HG03521 (cell line): ENCODE measurements around the gene NHP2.
A peak's percentile ranks its signal among the peaks of the same experiment; 100 is the strongest.
"Not testable (repeated sequence)": the region's sequence is repeated elsewhere in the genome, so short reads cannot be mapped to it uniquely, and the experiment has no call there.

Experiments
- ATAC-seq: cut with Tn5 transposase; IDR thresholded peaks from one replicate; pipeline ENCODE4 v1.9.1; 2021; ENCODE audit warnings: mild to moderate bottlenecking, moderate library complexity; ENCODE audit not compliant: unreplicated experiment

The NHP2 gene

DNA sequence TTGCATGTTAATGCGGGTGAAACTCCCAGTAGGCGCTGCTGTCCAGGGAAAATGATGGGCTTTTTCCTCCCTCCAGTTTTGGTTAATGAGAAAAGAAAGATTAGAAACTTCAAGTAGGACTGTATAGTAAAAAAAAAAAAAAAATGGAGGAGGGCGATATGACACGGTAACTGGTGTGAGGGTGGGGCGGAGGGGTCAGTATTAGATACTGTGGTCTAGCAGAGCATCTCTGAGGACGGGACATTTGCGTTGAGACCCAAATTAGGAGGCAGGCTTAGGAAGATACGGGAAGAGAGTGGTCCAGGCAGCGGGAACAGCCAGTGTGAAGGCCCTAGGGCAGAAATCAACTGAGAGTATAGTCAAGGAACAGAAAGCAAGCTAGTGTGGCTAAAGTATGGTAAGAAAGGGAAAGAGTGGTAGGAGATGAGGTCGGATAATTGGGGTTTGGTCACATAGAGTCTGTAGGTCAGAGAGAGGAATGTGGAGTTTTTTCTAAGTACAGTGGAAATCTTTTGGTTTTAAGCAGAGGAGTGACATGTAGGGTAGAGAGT lies 22.2 kb downstream of the NHP2 start:
- ATAC-seq = no peak

DNA sequence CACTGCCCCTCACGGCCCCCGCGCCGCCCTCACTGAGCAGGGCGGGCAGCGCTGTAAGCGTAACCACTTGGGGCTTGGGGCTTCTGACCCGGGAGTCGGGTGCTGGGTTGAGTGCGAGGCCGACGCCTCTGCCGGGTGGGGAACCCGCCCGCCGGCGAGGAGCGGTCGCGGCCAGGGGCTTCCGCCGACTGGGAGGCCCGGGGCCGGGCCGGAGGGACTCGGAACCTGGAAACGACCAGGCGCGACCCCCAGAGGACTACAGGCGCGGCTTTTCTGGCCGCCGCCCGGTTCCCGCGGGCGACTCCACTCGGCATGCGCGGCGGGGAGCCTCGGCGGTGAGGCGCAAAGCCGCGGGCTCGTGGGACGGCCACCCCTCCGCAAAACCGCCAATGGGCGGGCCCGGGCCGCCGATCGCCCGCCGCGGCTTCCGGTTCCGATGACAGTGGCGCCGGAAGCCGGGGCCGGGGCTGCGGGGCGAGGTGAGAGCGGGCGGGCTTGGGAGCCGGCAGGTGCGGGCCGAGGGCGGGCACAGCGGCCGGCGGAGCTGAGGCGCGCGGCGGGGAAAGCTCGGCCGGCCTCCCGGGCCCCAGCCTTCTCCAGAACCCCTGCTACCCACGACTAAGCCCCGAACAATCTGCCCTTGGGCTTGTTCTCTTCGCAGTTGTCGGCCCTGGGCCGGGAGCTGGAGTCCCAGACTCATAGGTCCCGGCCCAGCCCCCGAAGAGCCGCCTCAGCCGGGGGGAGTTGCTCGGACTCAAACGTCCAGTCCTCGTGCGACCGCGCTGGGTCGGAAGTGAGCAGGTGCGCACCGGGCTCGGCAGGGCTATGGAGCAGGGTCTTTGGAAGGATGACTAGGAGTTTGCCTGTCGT lies 22.9 kb downstream of the NHP2 start, which contains the start of gene RMND5B:
TSS of gene RMND5B (plus strand) at position 439 of the 870 bp plus-strand sequence. CDS start 7,106 bp downstream, outside the sequence.
- peak; percentile 80 for ATAC-seq

GRCh38 chr5:178130234-178130575 lies 23.5 kb downstream of the NHP2 start:
- not testable (repeated sequence) for ATAC-seq

- no peak for ATAC-seq
Observed at GRCh38 chr5:178129296-178129695, 24.4 kb downstream of the NHP2 start.

DNA sequence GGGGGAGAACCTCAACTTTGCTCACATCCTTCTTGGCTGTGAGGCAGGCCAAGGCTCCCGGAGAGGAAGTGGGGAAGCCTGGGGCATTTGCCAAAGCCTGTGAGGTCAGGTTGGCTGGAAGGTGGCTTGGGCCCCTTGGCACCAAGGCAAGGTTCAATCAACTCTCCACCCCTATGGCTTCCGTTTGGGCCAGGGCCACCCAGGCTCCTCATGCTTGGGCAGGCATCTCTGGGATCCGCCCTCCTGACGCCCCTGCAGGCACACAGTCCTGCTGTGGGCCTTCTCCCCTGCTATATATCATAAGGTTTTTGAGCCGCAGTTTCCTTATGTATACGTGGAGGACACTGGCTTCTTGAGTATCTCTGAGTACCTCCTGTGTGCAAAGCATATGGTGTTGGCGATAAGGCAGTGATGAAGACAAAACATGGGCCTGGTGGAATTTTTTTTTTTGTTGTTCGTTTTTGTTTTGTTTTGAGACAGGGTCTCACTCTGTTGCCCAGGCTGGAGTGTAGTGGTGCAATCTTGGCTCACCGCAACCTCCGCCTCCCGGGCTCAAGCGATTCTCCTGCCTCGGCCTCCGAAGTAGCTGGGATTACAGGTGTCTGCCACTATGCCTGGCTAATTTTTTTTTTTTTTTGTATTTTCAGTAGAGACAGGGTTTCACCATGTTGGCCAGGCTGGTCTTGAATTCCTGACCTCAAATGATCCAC lies 26.2 kb downstream of the NHP2 start:
- not testable (repeated sequence) for ATAC-seq

DNA sequence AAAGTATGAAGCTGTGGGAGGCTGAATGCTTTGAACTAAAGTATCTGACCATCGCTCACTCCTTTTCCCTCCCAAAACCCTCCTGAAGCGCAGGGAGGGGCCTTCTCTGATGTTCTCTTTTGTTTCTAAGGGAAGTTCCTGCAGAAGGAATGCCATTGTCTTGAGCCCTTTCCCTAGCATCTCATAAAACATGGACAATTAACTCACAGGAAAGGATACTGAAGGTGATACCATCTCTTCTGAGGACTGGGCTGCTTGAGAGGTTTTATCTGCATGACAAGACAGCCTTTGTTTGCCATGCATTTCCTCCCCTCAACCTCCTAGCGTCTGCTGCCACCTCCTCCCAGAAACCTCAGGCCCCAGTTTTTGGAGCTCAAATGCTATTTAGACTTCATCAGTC lies 27.1 kb downstream of the NHP2 start:
- ATAC-seq = no peak

DNA sequence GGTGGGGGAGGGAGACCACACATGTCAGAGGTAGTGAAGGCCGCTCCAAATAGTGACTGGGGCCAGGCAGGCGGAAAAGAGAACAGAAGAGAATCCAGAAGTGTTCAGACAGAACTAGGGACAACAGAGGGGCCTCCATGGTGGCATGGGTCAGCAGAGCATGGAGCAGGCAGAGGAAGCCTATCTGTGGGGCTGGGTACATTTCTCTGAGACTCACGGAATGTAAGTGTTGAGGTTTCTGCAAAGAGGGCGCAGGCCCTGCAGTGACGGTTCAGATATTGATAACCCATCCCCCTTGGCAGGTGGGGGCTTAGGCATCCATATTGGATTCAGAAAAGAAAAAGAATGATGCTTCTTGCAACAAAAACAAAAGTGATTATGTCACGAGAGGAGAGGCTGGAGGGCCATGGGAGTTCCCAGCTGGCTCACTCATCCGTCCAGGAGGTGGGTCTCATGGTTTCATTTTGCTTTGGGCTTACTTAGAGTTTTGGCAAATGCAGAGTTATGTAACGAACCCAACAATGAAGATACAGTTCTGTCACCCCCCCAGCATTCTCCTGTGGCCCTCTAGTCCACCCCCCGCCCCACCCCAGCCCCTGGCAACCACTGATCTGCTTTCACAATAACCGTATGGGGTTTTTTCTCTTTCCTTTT lies 28.3 kb downstream of the NHP2 start:
- ATAC-seq = no peak

DNA sequence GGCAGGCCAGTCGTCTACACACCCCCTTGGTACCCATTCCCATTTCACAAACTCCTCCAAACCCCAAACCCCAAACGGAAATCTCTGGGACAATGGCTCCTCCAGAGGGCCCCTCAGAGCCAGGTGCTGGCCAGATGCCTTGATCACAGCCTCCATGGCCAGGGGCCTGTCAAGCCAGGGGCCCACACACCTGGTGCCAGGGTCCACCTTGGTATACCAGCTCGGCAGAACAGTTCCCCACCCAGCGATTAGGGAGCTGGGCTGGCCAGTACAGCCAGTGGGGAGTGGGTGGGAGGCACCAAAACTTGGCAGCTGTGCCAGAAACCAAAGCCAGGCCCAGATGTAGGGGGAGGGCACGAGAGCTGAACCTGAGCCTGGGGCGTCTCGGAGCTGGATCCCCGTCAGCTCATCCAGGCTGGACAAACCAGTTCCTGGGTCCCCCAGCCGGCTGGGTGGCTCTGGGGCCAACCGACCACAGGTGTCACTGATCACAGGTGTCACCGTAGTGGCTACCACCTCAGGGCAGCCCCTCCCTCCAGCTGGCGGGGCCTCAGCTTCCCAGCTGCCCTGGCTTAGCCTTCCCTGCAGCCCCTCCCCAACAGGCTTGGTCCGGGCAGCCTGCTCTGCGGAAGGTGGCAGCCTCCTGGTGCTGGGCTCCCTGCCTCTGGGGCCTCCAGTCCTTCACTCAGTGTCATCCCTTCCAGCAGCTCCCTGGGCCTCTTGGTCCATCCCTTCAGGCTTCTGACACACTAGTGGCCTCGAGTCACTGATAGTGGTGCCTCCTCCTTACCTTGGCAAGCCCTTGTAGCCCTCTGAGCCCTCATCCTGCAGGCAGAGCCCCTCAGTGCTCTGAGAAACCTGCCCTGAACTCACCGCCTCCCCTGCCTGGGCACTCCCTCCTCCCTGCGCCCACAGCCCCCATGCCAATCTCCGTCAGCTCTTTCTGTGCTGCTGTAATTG lies 29.4 kb downstream of the NHP2 start:
- ATAC-seq = no peak

- no peak for ATAC-seq
Observed at GRCh38 chr5:178123094-178123965, 30.4 kb downstream of the NHP2 start.

- ATAC-seq = no peak
Observed at GRCh38 chr5:178122346-178122745, 31.3 kb downstream of the NHP2 start.

- ATAC-seq = no peak
Observed at GRCh38 chr5:178121391-178122276, 32.1 kb downstream of the NHP2 start.

- ATAC-seq = peak; percentile 76
Observed at GRCh38 chr5:178120607-178121357, 32.9 kb downstream of the NHP2 start.

- no peak for ATAC-seq
Observed at GRCh38 chr5:178119915-178120606, 33.6 kb downstream of the NHP2 start.

DNA sequence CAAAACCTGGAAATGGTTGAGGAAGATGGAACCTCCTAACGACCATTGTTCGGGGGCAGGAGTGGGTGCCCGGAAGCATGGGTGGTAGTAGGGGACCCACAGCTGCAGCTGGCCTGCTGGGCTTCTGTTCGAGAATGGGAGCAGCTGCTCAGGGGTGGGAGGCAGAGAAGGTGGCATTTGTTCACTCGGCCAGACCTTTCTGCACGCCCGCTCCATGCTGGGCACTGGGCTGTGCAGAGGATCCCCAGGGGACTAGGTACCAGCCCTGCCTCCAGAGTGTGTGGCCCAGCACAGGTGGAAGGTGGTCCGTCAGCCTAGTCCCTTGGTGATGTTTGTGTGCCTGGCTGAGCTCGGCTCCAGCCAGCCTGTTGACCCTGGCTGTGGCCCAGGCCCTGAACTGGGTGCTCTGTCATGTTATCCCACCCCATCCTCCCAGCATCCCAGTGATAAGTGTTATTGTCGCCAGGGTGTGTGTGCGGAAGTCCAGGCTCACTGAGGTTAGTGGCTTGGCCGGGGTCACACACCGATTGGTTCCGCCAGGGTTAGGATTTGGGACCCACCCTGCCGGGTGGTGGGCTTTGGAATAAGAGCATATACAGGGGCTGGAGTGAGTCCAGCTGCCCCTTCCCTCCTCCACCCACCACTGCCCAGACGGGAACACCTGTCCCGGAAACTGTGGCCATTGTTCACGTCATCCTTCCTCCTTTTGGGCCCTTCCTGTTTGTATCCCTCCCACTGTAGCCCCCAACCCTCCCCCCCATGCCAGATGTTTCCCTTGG lies 35.6 kb downstream of the NHP2 start:
- ATAC-seq = no peak

DNA sequence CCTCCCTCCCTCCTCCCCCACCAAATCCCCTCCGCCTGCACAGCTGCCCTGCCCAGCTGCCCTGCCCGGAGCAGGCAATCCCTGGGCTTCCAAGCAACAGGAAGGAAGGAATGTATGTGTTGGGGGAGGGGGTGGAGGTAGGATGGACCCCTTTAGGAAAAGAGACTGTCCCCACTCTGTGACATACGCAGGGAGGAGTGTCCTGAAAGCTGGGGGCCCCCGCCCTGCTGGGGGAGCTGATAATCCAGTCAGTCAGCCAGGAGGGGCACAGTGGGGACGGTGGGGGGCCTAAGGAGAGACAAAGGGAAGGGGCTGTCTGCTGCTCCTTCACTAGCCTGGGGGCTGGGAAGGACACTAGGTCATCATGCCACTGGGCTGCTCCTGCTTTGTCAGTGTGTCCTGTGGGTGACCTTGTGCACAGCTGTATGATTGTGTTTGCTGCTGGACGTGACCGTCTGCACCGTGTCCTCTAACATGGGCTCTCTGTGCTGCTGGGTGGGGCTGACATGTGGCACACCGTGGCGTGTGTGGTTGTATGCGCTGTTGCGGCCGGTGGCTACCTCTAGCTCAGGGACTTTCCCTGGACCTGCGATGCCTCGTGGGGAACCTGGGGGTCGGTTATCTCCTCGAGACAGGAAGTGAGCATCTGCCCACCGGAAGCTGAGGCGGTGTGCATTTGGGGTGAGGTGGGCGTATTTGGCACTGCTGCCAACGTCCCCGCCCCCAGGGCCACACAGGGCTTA lies 37.4 kb downstream of the NHP2 start:
- peak; percentile 24 for ATAC-seq

DNA sequence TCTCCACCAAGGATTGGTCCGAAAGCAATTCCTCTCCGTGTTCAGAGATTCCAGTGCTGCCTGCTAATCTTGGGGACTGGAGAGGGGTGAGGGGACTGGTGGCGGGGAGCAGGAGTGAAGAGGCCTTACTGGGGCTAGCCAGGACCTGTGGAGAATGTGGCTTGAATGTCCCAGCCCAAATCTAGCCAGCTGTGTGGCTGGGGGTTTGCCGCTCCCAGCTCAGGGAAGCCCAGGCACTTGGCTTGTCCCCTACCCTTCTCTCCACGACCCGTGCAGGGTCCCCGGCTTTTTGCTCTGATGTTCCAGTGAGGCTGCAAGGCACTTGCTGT lies 37.9 kb downstream of the NHP2 start:
- ATAC-seq = no peak
